Endothelial cell of umbilical vein (primary cell): ENCODE results near the gene PCSK6. TPM values are rescaled to one million over a fixed set of nuclear protein-coding genes. Genes with fewer than 3 reads are reported as not detected.

Experiments used
- BruUV-seq: library from RNA; stranded (reverse); fragments of 400-500 nt; replicated peaks from 2 replicates; lab custom pipeline; 2021; lab: Mats Ljungman, UMichigan
- CTCF ChIA-PET: fragments of 300-600, 350-600 bp; sonication (Branson Sonifier 250); formaldehyde crosslinking; loops from one replicate; lab custom pipeline; 2021; ENCODE audit warnings: antibody characterized with exemption, inconsistent platforms; lab: Charles Lee
- POLR2A ChIA-PET: fragments of 300-600, 350-600 bp; sonication (Branson Sonifier 250); formaldehyde crosslinking; loops from one replicate; lab custom pipeline; 2021; ENCODE audit warnings: antibody characterized with exemption, inconsistent platforms; lab: Charles Lee
- DNase-seq: peaks from one replicate; pipeline ENCODE4 v3.0.0-alpha.2; 2011; ENCODE audit warnings: low read depth, low spot score
- FAIRE-seq: peaks from 2 replicates; lab custom pipeline; 2011; peaks lifted over from hg19 to GRCh38; lab: Jason Lieb, UNC
- H2AFZ ChIP-seq: 2 replicates; pipeline ENCODE4 v1.6.0; 2012; ENCODE audit warnings: low read depth, low read length, control low read depth, inconsistent platforms
- H3K27ac ChIP-seq: 2 replicates; pipeline ENCODE4 v1.5.1; 2011; ENCODE audit warnings: low read depth, mild to moderate bottlenecking, control low read depth, low read length, moderate library complexity; ENCODE audit not compliant: insufficient read depth
- H3K27me3 ChIP-seq, 2 experiments: 2 replicates each; pipeline versions ENCODE4 v1.6.0 to v1.6.1; 2011; ENCODE audit warnings: low read length in 2 of 2, mixed read lengths in 1 of 2; ENCODE audit not compliant: control insufficient read depth in 2 of 2, insufficient read depth in 2 of 2
- H3K36me3 ChIP-seq, 2 experiments: 2 replicates in 1 of 2; 3 replicates in 1 of 2; pipeline ENCODE4 v1.5.1; 2011; ENCODE audit warnings: low read length in 2 of 2, mild to moderate bottlenecking in 1 of 2, moderate library complexity in 1 of 2; ENCODE audit not compliant: control insufficient read depth in 2 of 2, insufficient read depth in 2 of 2; ENCODE audit errors: extremely low read depth in 1 of 2
- H3K4me1 ChIP-seq: 3 replicates; pipeline ENCODE4 v1.5.1; 2011; ENCODE audit warnings: mild to moderate bottlenecking, low read length; ENCODE audit not compliant: control insufficient read depth, insufficient read depth; ENCODE audit errors: extremely low read depth
- H3K4me2 ChIP-seq: 2 replicates; pipeline ENCODE4 v1.6.1; 2011; ENCODE audit warnings: low read length, control low read depth, mixed read lengths; ENCODE audit not compliant: insufficient read depth
- H3K4me3 ChIP-seq, 3 experiments: fragments of 200-600 bp in 1 of 3; sonication (generic), shearing (Covaris generic) in 1 of 3; replicated peaks in 1 of 3; 2 replicates each; pipeline ENCODE4 v1.5.1; 2011 to 2016; ENCODE audit warnings: control low read depth in 3 of 3, low read length in 3 of 3, mild to moderate bottlenecking in 2 of 3, inconsistent platforms in 1 of 3, low read depth in 1 of 3, moderate library complexity in 1 of 3; ENCODE audit not compliant: insufficient read depth in 1 of 3
- H3K79me2 ChIP-seq: 2 replicates; pipeline ENCODE4 v1.6.0; 2012; ENCODE audit warnings: low read length, inconsistent platforms; ENCODE audit not compliant: control insufficient read depth, insufficient read depth
- H3K9ac ChIP-seq: replicated peaks from 2 replicates; pipeline ENCODE3; 2011; ENCODE audit warnings: low read length, control low read depth; ENCODE audit not compliant: insufficient read depth; ENCODE audit errors: extremely low read depth
- H3K9me1 ChIP-seq: replicated peaks from 3 replicates; pipeline ENCODE4 v1.6.0; 2011; ENCODE audit warnings: mild to moderate bottlenecking, low read length; ENCODE audit not compliant: control insufficient read depth, insufficient read depth; ENCODE audit errors: extremely low read depth
- H3K9me3 ChIP-seq: replicated peaks from 2 replicates; pipeline ENCODE4 v1.5.1; 2012; ENCODE audit warnings: low read length, inconsistent platforms; ENCODE audit not compliant: control insufficient read depth, insufficient read depth
- H4K20me1 ChIP-seq: replicated peaks from 2 replicates; pipeline ENCODE3; 2011; ENCODE audit warnings: mild to moderate bottlenecking, low read length; ENCODE audit not compliant: control insufficient read depth, insufficient read depth; ENCODE audit errors: extremely low read depth
- CTCF ChIP-seq, 2 donors: IDR thresholded peaks; 1 replicate in 1 of 2; 2 replicates in 1 of 2; pipeline ENCODE4 v1.5.1; 2011; ENCODE audit warnings: low read length in 2 of 2, mild to moderate bottlenecking in 2 of 2, moderate library complexity in 2 of 2, control low read depth in 1 of 2, inconsistent platforms in 1 of 2, low read depth in 1 of 2; ENCODE audit not compliant: insufficient read depth in 1 of 2; ENCODE audit errors: extremely low read depth in 1 of 2
- EZH2 ChIP-seq: IDR thresholded peaks from 2 replicates; pipeline ENCODE4 v1.6.1; 2012; ENCODE audit warnings: borderline replicate concordance, low read depth, mild to moderate bottlenecking, moderate library complexity, low read length, inconsistent platforms; ENCODE audit not compliant: severe bottlenecking
- FOS ChIP-seq: IDR thresholded peaks from 2 replicates; pipeline ENCODE4 v1.6.1; 2011; ENCODE audit warnings: mild to moderate bottlenecking, low read length, moderate library complexity, borderline replicate concordance; ENCODE audit not compliant: insufficient read depth
- GATA2 ChIP-seq: IDR thresholded peaks from 2 replicates; pipeline ENCODE4 v1.7.0; 2011; ENCODE audit warnings: low read depth, mild to moderate bottlenecking, moderate library complexity, mixed read lengths, low read length; ENCODE audit not compliant: insufficient read length, insufficient read depth
- JUN ChIP-seq: IDR thresholded peaks from 2 replicates; pipeline ENCODE4 v1.6.1; 2011; ENCODE audit warnings: borderline replicate concordance, low read depth; ENCODE audit not compliant: insufficient read length, insufficient read depth
- MAX ChIP-seq: IDR thresholded peaks from 2 replicates; pipeline ENCODE4 v1.6.1; 2011; ENCODE audit not compliant: insufficient read depth, insufficient read length
- MYC ChIP-seq: IDR thresholded peaks from one replicate; pipeline ENCODE4 v1.6.1; 2011; ENCODE audit warnings: mild to moderate bottlenecking, low read depth, low read length
- POLR2A ChIP-seq: IDR thresholded peaks from 2 replicates; pipeline ENCODE4 v1.6.1; 2012; ENCODE audit warnings: low read depth, mild to moderate bottlenecking, control low read depth, low read length
- POLR2AphosphoS5 ChIP-seq: IDR thresholded peaks from 2 replicates; pipeline ENCODE4 v1.6.1; 2012; ENCODE audit warnings: low read depth, mild to moderate bottlenecking, control low read depth, low read length, moderate library complexity; ENCODE audit not compliant: insufficient read depth
- dilution Hi-C: fragments of 300-500 bp; cut with MboI; formaldehyde crosslinking; loops from one replicate; pipeline ENCODE4 v1.15.0; 2019; ENCODE audit warnings: low sequenced_read_pairs; ENCODE audit not compliant: extremely low pct_ligation_motif_present
- intact Hi-C: fragments of 100-400 bp; cut with micrococcal nuclease; formaldehyde crosslinking; loops from one replicate; pipeline ENCODE4 v1.10.0; 2022
- polyA plus RNA-seq, 4 experiments: library from polyadenylated mRNA; depleted of rRNA in 3 of 4; stranded (reverse) in 3 of 4; unstranded in 1 of 4; fragments of >200 nt; gene quantifications; 2 replicates each; pipeline versions ENCODE4 v1.2.1 to v1.2.3, GENCODE V29; 2011 to 2012; ENCODE audit warnings: missing spikeins in 1 of 4
- total RNA-seq: library from RNA; stranded (reverse); gene quantifications from 2 replicates; pipeline ENCODE4 v1.2.3, GENCODE V29; 2021

PCSK6 gene
- total and polyA plus RNA-seq, 2 donors (not counting 3 experiments of a cell fraction or from before 2014, with no cell fraction given): 0.18 to 0.69 TPM

DNA sequence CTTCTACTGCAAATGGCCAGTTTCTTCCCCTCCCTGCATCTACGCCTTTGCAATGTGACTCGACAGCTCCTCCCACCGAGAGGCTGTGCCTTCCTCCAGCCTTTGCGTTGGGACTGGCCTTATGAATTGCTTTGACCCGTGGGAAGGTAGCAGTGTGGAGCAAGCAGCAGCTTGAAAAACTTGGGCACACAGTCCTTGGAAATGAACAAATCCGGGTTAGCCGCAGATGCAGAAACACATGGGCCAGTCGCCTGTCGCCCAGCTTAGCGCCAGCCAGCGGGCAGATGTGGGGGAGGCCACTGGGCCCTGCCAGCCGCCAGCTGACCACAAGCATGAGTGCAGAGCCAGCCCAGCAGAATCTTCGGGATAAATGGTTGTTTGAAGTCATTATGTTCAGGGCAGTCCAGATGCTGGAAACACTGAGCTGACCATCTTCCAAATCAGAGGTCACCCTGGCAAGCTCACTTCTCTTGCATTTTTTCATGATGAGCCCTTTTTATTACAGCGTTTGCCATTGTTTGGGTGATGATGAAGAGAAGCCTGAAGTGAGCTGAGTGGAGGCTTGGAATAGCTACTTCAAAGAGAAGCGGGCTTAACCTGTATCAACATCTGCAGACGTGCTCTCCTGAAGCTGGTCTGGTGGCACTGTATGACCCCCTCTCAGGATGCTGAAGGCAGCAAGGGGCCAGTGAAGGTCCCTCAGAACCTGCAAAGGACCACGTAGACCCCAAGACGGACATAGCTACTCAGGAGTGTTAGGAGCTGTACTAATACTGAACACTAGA is 222.0 kb downstream of the PCSK6 start:
- no TSS peak for BruUV-seq
- ChIA-PET POLR2A (interaction anchor here (1.0 kb wide), 1 partner anchor 9 kb away, joined by 3 read pairs; no protein-coding TSS in a partner anchor), CTCF (interaction anchor here (0.6 to 2.1 kb wide), 8 partner anchors 9 to 259 kb away, joined by 3 to 7 read pairs (median 4); no protein-coding TSS in a partner anchor)
- H3K27me3 ChIP-seq: no peaks in the 10 kb centered on the region
- no peak overlapping the region for H3K27ac ChIP-seq
- dilution Hi-C loops: no loop called here
- H3K9me3 ChIP-seq: no peaks in the 10 kb centered on the region
- TF ChIP-seq CTCF (IDR thresholded peaks at IDR 0.05; ENCODE audit: extremely low read depth in 1 of 2, insufficient read depth in 1 of 2, low read depth in 1 of 2, low read length in 2 of 2) (no peak), MAX (no peak), POLR2AphosphoS5 (no peak), FOS (no peak), JUN (no peak), POLR2A (no peak), GATA2 (no peak), MYC (no peak), EZH2 (no peak)
- no peak for FAIRE-seq
- H3K9me1 ChIP-seq: no peaks in the 10 kb centered on the region
- H4K20me1 ChIP-seq: no peaks in the 10 kb centered on the region
- no peak overlapping the region for H2AFZ ChIP-seq
- H3K9ac ChIP-seq: no peak overlapping the region
- H3K36me3 ChIP-seq: peaks cover 3 to 9% of the 10 kb centered on the region in 2 experiments
- no peak for DNase-seq
- H3K79me2 ChIP-seq: no peaks in the 10 kb centered on the region
- intact Hi-C loops: no loop called here
- peaks cover 12% of the 10 kb centered on the region for H3K4me1 ChIP-seq
- no peak overlapping the region for H3K4me3 ChIP-seq
- H3K4me2 ChIP-seq: no peak overlapping the region
